ENCODE measurements around the gene DUSP1. TPM values are rescaled to one million over a fixed set of nuclear protein-coding genes. Genes with fewer than 3 reads are reported as not detected.

DUSP1 gene
- total RNA-seq, 1 donor from 2014 or later: 40.7 TPM

DNA sequence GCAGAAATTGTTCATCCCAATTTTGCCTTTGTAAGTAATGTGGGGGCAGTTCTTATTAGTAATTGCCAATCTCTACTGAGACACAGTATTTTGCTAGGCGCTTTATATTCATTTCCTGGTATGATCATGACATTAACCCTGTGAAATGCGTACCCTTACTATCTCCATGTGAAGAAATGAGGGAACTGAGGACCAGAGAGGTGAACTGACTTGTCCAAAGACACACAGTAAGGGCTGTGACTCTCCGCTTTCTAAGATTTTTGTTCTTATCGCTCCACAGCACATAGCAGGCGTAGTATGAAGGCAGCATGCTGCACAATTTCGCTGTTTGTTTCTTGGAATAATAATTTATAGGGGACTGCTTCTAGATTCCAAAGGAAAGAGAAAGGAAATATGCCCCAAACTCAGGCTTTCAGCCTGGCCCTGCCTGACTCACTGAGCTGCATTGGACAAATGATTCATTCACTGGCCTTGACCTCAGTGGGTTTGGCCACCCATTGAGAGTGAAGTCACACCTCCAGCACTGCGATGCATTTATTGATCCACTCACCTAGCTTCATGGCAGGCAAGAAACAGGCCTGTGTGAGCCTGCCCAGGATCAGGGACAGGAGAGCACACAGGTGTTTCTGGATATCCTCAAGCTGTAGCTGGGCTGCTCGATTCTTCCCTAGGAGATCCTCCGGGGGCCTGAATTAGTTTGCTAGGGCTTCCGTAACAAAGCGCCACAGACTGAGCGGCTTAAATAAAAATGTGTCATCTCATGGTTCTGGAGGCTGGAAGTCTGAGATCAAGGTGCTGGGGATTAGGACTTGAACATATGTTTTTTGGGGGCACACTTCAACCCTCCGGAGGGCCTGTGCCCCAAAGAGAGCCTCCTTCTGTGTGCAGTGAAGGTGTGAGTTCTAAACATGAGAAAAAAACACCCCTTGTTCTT is 7.2 kb upstream of the DUSP1 start:
- Mint-ChIP-seq H3K36me3 (ENCODE audit: insufficient read depth) (no peaks in the 10 kb centered on the region), H3K27me3 (peaks cover 11% of the 10 kb centered on the region), H3K27ac (peak overlapping the region; percentile 93), H3K4me3 (ENCODE audit: low read depth) (peak overlapping the region; percentile 4), H3K4me1 (ENCODE audit: low read depth) (peaks cover 27% of the 10 kb centered on the region), H3K9me3 (ENCODE audit: low read depth) (no peaks in the 10 kb centered on the region)
- no peak for TF ChIP-seq CTCF (IDR thresholded peaks at IDR 0.05; ENCODE audit: unreplicated experiment)
- peak; percentile 43 for DNase-seq (ENCODE audit: low spot score, unreplicated experiment)

- Mint-ChIP-seq H3K4me1 (ENCODE audit: low read depth) (peaks cover 33% of the 10 kb centered on the region), H3K36me3 (ENCODE audit: insufficient read depth) (no peaks in the 10 kb centered on the region), H3K4me3 (ENCODE audit: low read depth) (no peak overlapping the region), H3K27me3 (peaks cover 11% of the 10 kb centered on the region), H3K9me3 (ENCODE audit: low read depth) (no peaks in the 10 kb centered on the region), H3K27ac (no peak overlapping the region)
- DNase-seq (ENCODE audit: low spot score, unreplicated experiment): no peak
- TF ChIP-seq CTCF (IDR thresholded peaks at IDR 0.05; ENCODE audit: unreplicated experiment): no peak
Measured at GRCh38 chr5:172776235-172776594, 5.2 kb upstream of the DUSP1 start.

GRCh38 chr5:172775326-172776234 is 4.6 kb upstream of the DUSP1 start:
- H3K9me3 Mint-ChIP-seq (ENCODE audit: low read depth): no peaks in the 10 kb centered on the region
- TF ChIP-seq CTCF (IDR thresholded peaks at IDR 0.05; ENCODE audit: unreplicated experiment): no peak
- peaks cover 11% of the 10 kb centered on the region for H3K27me3 Mint-ChIP-seq
- H3K4me1 Mint-ChIP-seq (ENCODE audit: low read depth): peaks cover 33% of the 10 kb centered on the region
- no peak for DNase-seq (ENCODE audit: low spot score, unreplicated experiment)
- no peak overlapping the region for H3K4me3 Mint-ChIP-seq (ENCODE audit: low read depth)
- H3K27ac Mint-ChIP-seq: no peak overlapping the region
- H3K36me3 Mint-ChIP-seq (ENCODE audit: insufficient read depth): no peaks in the 10 kb centered on the region

- no peak for DNase-seq (ENCODE audit: low spot score, unreplicated experiment)
- Mint-ChIP-seq H3K36me3 (ENCODE audit: insufficient read depth) (no peaks in the 10 kb centered on the region), H3K27me3 (peaks cover 11% of the 10 kb centered on the region), H3K9me3 (ENCODE audit: low read depth) (no peaks in the 10 kb centered on the region), H3K4me3 (ENCODE audit: low read depth) (no peak overlapping the region), H3K4me1 (ENCODE audit: low read depth) (peaks cover 35% of the 10 kb centered on the region), H3K27ac (no peak overlapping the region)
- TF ChIP-seq CTCF (IDR thresholded peaks at IDR 0.05; ENCODE audit: unreplicated experiment): no peak
Measured at GRCh38 chr5:172774561-172775315, 3.7 kb upstream of the DUSP1 start.
